Activated CD4-positive, alpha-beta T cell treated with anti-CD3 and anti-CD28 coated beads, Interleukin-2, amount 50 U/mL, for 4 hours (primary cell): ENCODE data around the gene PPIC.

ENCODE experiments used
- DNase-seq, 2 experiments: peaks; one replicate each; pipeline ENCODE4 v3.0.0-alpha.2; 2020

Gene PPIC

GRCh38 chr5:123036391-123037103, at the start of gene PPIC:
TSS of gene PPIC (minus strand) at chr5:123036725. CDS start at chr5:123036625, 100 bp downstream.
- no peak for DNase-seq

- no peak for DNase-seq
These were observed 49.2 kb upstream of the PPIC start for GRCh38 chr5:123085638-123086286.

DNA sequence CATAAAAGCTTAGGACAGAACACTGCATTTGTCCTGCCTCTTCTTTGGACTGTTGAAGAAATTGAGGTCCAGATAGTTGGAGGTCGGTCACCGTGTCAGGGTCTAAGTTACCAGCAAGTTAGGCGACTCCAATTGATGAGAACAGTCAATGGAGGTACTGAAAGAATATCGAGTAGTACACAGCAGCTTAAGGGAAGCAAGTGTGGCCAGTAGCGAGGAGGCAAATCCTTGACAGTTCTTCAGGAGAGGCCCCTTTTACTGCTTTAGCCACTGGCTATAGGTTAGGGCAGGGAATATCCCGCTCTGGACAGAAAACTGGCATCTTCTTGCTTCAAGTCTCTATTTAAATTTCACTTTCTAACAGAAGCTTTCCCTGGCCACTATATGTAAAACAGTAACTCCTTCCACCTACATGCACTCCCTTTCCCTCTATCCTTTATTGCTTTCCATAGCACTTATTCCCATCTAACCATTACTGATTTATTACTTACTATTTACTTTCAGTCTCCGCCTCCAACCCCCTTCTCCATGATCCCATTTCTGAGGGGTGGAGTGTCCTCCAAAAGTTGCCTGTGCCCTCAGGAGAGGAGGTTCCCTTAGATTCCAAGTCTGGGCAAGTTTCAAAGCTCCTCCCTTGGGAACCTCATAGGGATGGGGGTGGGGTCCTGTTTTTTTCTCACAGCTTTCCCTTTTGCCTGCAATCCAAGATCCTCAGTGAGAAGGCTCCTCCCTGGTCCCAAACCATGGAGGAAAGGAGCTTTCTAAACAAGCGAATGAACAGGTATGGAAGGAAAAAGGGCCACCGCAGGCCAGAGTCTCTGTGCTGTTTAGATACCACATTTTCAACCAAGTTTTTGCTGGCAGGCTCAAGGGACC, 48.4 kb upstream of the PPIC start:
- no peak for DNase-seq

GRCh38 chr5:123083298-123083697, 46.8 kb upstream of the PPIC start:
- no peak for DNase-seq

- no peak for DNase-seq
These were observed 43.7 kb upstream of the PPIC start for GRCh38 chr5:123080215-123080614.

- no peak for DNase-seq
These were observed 39.1 kb upstream of the PPIC start for GRCh38 chr5:123075521-123076163.

DNA sequence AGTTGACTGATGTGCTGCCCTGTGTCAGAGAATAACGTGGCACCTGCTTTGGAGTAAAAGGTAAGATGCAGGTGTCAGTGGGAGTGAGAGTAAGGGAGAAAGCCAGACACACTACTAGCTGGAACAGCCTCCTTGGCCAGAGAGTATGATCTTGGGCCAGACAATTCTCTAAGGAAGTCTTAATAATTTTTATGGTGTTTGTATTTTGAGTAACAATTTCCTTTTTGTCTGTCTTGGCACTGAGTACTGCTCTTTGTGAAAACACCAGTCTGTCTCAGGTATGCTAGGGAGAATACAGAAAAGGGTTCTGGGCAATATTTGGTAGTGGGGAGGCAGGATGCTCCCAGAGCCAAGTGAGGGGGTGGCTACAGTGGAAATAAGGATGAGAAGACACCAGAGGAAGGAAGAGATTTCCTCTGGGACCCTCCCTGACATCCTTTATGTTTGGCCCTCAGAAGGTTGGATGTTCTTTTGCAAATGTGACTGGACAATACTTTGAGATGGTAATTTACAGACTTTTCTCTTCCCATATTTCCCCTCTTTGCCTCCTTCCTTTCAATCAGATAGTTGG, 31.9 kb upstream of the PPIC start:
- DNase-seq = no peak

DNA sequence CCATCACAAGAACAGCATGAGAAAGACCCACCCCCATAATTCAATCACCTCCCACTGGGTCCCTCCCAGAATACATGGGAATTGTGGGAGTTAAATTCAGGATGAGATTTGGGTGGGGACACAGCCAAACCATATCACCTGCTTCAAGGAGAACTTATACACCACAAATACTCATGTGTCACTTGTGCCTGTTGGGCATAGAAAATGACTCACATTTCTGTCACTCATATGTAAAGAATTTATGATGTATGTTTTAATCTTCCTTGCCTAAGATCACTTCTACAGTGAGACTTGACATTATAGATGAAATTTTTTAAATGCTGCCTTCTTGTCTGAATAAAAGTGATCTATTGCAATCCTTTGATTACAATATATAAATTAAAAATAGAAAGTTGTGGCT, 29.5 kb upstream of the PPIC start:
- DNase-seq = no peak

DNA sequence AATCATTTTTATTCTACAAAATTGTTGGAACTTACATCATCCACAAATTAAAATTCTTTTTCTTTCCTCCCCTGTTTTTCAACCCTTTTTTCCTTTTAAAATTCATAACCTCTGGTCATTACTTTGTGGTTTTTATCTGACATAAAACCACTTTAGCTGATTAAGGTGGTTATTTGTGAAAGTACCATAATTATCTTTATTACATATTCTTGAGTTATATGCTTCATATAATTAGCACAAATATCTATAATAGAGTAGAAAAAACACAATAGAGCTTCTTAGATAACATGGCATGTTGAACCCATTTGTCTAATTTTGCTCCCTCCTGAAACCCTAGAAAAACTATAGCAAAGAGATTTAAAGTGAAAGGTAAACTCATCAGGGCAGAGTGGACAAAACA, 22.9 kb upstream of the PPIC start:
- no peak for DNase-seq

- DNase-seq = no peak
These were observed 14.7 kb upstream of the PPIC start for GRCh38 chr5:123051206-123051605.

- no peak for DNase-seq
These were observed 11.2 kb upstream of the PPIC start for GRCh38 chr5:123047706-123048105.

DNA sequence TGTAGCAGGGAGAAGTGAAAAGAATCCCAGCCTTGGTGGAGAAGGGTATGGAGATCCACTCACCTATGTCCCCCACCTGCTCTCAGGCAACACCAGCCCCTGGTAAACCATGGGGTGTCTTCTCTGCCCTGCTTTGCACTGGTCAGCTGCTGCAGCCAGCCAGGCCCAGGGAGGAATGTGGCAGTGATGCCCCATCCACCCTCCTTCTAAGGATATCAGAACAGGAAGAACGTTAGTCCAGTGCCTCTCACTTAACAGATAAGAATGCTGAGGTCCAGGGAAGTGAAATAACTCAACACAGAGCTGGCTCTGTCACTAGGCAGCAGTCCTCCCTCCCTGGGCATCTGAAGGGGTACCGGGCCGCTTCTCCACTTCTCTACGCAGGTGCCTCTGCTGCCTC, 9.7 kb upstream of the PPIC start:
- DNase-seq = no peak

GRCh38 chr5:123044926-123045617, 8.5 kb upstream of the PPIC start:
- no peak for DNase-seq

DNA sequence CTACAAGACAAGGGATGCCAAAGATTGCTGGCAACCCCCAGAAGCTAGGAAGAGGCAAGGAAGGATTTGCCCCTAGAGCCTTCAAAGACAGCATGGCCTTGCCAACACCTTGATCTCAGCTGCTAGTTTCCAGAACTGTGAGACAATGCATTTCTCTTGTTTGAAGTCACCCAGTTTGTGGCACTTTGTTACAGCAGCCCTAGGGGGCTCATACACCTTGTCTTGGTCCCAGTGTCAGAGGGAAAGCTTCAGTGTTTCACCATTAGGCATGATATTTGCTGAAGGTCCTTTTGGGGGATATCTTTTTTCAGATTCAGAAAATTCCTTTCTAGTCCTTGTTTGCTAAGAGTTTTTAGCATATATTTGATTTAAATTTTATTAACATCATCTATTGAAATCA, 3.1 kb upstream of the PPIC start:
- no peak for DNase-seq

GRCh38 chr5:123037104-123037418, 536 bp upstream of the PPIC start:
- no peak for DNase-seq

DNA sequence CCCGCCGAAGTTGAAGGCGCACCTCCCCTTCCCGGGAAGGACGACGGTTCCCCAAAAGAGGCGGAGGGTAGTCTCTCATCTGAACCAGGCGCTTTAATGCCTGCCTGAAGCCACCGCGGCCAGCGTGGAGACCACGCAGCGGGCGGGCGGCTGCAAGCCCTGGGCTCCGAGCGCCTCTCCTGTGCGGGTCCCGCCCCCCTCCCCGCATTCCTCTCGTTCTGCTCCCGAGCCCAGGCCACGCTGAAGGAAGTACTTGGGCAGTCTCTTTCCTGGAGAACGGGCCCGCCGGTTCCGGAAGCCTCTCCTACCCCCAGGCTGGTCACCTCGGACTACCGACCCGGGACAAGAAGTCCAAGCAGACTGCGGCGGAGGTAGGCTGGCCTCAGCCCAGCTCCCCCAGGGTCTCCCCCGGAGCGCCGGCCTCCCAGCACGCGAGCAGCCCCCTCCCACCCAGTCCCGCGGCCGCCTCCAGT, 571 bp downstream of the PPIC start:
- no peak for DNase-seq

DNA sequence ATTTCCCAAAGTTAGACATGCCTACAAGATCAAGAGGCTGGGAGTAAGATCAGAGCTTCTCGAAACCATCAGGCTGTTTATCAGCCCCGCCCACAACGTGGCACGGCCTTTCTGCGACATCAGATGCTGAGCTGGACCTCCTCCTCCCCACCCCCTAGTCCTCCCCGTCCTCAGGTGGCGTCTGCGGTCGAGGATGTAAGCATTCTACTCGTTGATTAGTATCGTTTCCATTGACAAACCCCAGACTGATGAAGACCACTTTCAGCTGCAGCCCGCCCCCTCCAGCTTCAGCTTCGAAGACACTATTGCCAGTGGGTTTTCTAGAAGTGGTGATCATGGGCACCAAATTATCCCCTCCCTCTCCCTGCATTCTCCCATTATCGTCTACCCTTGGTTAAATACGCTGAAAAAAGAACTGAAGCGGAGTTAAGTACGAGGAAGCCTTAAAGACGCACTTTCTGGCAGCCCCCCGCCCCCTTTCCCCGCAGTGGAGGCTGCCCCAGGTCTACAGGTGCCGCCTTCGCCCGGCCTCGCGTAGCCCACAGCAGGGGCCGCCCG, 1.1 kb downstream of the PPIC start:
- DNase-seq = no peak

DNA sequence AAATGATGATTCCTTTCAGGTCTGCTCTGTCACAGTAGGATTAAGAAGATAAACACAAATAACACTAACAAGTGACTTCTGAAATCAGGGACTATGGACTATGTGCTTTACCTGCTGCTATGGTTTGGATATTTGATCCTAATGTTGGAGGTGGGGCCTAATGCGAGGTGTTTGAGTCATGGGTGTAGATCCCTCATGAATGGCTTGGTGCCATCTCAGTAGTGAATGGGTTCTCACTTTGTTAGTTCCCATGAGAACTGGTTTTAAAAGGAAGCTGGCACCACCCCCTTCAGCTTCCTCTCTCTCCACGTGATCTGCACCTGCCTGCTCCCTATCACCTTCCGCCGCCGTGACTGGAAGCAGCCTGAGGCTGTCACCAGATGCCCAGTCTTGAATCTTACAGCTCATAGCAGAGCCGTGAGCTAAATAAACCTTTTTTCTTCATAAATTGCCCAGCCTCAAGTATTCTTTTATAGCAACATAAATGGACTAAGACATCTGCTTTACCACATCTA, 3.3 kb downstream of the PPIC start:
- no peak for DNase-seq

DNA sequence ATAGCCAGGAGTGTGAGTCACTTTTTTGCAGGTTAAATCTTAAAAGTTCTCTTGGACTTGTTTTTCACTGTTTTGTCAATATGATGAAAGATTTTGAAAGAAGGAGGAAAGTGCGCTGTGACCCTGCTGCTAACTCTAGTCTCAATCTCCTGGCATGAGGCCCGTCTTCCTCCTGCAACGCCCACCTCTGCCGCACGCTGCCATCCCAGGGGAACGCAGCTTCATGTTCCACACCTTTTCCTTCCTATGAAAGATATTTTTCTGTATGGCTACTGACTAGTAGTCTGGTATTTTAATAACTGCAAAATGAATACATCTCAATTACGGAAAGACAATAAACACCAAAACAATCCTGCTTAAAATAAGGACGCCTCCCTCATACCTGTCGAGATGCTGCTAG, 8.3 kb downstream of the PPIC start:
- DNase-seq = no peak

DNA sequence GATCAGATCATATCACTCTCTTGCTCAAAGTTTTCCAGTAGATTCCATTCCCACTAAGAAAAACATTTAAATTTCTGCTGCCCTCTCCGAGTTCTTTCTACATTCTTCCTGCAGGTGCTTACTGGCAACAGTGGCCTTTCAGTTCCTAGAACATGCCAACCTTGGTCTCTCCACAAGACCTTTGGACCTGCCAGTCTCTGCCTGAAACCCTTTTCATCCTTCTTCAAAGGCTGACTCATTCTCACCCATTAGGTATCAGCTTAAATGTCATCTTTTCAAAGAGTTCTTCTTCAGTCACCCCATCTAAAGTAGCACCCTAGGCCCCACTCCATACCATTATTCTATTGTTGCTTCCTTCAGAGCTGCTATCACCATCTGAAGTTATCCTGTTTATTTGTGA, 21.8 kb downstream of the PPIC start:
- no peak for DNase-seq

DNA sequence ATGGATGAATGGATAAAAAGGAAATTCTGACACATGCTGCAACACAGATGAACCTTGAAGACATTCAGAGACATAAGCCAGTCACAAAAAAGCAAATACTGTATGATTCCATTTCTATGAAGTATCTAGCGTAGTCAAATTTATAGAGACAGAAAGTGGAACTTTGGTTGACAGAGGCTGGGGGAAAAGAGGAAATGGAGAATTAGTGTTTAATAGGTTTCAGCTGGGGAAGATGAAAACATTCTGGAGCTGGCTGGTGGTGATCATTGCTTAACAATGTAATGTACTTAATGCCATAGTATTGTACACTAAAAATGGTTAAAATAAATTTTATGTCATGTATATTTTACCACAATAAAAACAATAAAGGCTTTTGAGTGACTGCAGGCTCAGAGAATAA, 24.2 kb downstream of the PPIC start:
- no peak for DNase-seq

DNA sequence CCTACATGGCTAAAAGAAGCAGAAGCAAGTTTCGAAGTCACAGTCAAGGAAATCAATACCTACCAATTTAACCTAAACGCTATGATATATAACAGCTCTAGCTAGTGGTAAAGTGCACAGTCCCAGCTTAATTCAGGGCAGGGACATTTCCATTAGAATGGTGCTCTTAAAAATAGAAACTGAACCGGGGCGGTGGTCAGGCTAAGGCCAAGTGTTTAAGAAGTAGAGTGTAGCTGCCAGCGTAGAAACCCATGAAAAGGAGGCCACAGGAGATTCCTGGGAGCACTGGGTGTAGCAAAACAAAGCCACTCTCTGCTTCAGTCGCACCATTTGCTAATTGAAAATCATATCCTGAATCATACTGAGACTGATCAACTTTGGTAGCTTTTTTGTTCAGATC, 28.8 kb downstream of the PPIC start:
- DNase-seq = no peak
